ENCODE measurements around the gene DYSF.

The DYSF gene

GRCh38 chr2:71697106-71698004, 244.0 kb downstream of the DYSF start:
- no peak for TF ChIP-seq SP1 (IDR thresholded peaks at IDR 0.05)
- TF ChIP-seq ARNT (IDR thresholded peaks at IDR 0.05), result no peak
- TF ChIP-seq PKNOX1 (IDR thresholded peaks at IDR 0.05), result no peak
- TF ChIP-seq BHLHE40 (IDR thresholded peaks at IDR 0.05; ENCODE audit: borderline replicate concordance), result no peak
- TF ChIP-seq TARDBP (IDR thresholded peaks at IDR 0.05), result no peak
- TF ChIP-seq L3MBTL2 (conservative IDR thresholded peaks at IDR 0.05), result no peak
- no peak for TF ChIP-seq HDGF (IDR thresholded peaks at IDR 0.05; ENCODE audit: borderline replicate concordance)
- TF ChIP-seq CTBP1 (IDR thresholded peaks at IDR 0.05; ENCODE audit: borderline replicate concordance), result no peak
- TF ChIP-seq FOXM1 (IDR thresholded peaks at IDR 0.05; ENCODE audit: borderline replicate concordance), result no peak
- ChIA-PET CTCF (interaction anchor here (0.6 kb wide), 1 partner anchor 102 kb away, joined by 6 read pairs; no protein-coding TSS in a partner anchor), POLR2A (no interaction called here)
- DNase-seq (ENCODE audit: extremely low spot score), result no peak

GRCh38 chr2:71699428-71699827, 246.1 kb downstream of the DYSF start:
- no peak for DNase-seq (ENCODE audit: extremely low spot score)
- POLR2A ChIA-PET, result no interaction called here
- TF ChIP-seq ARNT (IDR thresholded peaks at IDR 0.05), result no peak
- TF ChIP-seq HDGF (IDR thresholded peaks at IDR 0.05; ENCODE audit: borderline replicate concordance), result no peak
- no peak for TF ChIP-seq L3MBTL2 (conservative IDR thresholded peaks at IDR 0.05)
- no peak for TF ChIP-seq NFRKB (IDR thresholded peaks at IDR 0.05)
- TF ChIP-seq ZNF384 (IDR thresholded peaks at IDR 0.05), result no peak
- TF ChIP-seq FOXM1 (IDR thresholded peaks at IDR 0.05; ENCODE audit: borderline replicate concordance), result no peak
- TF ChIP-seq SP1 (IDR thresholded peaks at IDR 0.05), result no peak
- no peak for TF ChIP-seq TARDBP (IDR thresholded peaks at IDR 0.05)
- no peak for TF ChIP-seq SUZ12 (IDR thresholded peaks at IDR 0.05)
- no peak for TF ChIP-seq ELF4 (IDR thresholded peaks at IDR 0.05)
- TF ChIP-seq FOXK2 (IDR thresholded peaks at IDR 0.05), result no peak
- no peak for TF ChIP-seq PKNOX1 (IDR thresholded peaks at IDR 0.05)
- TF ChIP-seq BHLHE40 (IDR thresholded peaks at IDR 0.05; ENCODE audit: borderline replicate concordance), result no peak
- TF ChIP-seq FOXA1 (IDR thresholded peaks at IDR 0.05), result no peak
- no peak for TF ChIP-seq CTBP1 (IDR thresholded peaks at IDR 0.05; ENCODE audit: borderline replicate concordance)
- no peak for TF ChIP-seq LEF1 (IDR thresholded peaks at IDR 0.05; ENCODE audit: borderline replicate concordance)
- CTCF ChIA-PET, result interaction anchor here (1.0 kb wide), 1 partner anchor 99 kb away, joined by 3 read pairs; no protein-coding TSS in a partner anchor

- TF ChIP-seq FOXA1 (IDR thresholded peaks at IDR 0.05) (no peak), BHLHE40 (IDR thresholded peaks at IDR 0.05; ENCODE audit: borderline replicate concordance) (no peak), SUZ12 (IDR thresholded peaks at IDR 0.05) (no peak), FOXK2 (IDR thresholded peaks at IDR 0.05) (no peak), PKNOX1 (IDR thresholded peaks at IDR 0.05) (no peak), CTBP1 (IDR thresholded peaks at IDR 0.05; ENCODE audit: borderline replicate concordance) (no peak), LEF1 (IDR thresholded peaks at IDR 0.05; ENCODE audit: borderline replicate concordance) (no peak), L3MBTL2 (conservative IDR thresholded peaks at IDR 0.05) (no peak), ARNT (IDR thresholded peaks at IDR 0.05) (no peak), NFRKB (IDR thresholded peaks at IDR 0.05) (no peak), HDGF (IDR thresholded peaks at IDR 0.05; ENCODE audit: borderline replicate concordance) (no peak), FOXM1 (IDR thresholded peaks at IDR 0.05; ENCODE audit: borderline replicate concordance) (no peak), SP1 (IDR thresholded peaks at IDR 0.05) (no peak), ZNF384 (IDR thresholded peaks at IDR 0.05) (no peak)
- no peak for DNase-seq (ENCODE audit: extremely low spot score)
- CTCF ChIA-PET, result interaction anchor here (0.6 to 1.0 kb wide), 2 partner anchors 98 to 109 kb away, joined by 3 read pairs; no protein-coding TSS in a partner anchor
- POLR2A ChIA-PET, result no interaction called here
These were observed 246.8 kb downstream of the DYSF start for GRCh38 chr2:71700041-71700657.

GRCh38 chr2:71700658-71701397, 247.5 kb downstream of the DYSF start:
- no peak for DNase-seq (ENCODE audit: extremely low spot score)
- no peak for TF ChIP-seq CTBP1 (IDR thresholded peaks at IDR 0.05; ENCODE audit: borderline replicate concordance)
- TF ChIP-seq LEF1 (IDR thresholded peaks at IDR 0.05; ENCODE audit: borderline replicate concordance), result no peak
- no peak for TF ChIP-seq BHLHE40 (IDR thresholded peaks at IDR 0.05; ENCODE audit: borderline replicate concordance)
- no peak for TF ChIP-seq NFRKB (IDR thresholded peaks at IDR 0.05)
- no peak for TF ChIP-seq ARNT (IDR thresholded peaks at IDR 0.05)
- TF ChIP-seq TARDBP (IDR thresholded peaks at IDR 0.05), result no peak
- no peak for TF ChIP-seq FOXM1 (IDR thresholded peaks at IDR 0.05; ENCODE audit: borderline replicate concordance)
- no peak for TF ChIP-seq ZNF384 (IDR thresholded peaks at IDR 0.05)
- TF ChIP-seq ELF4 (IDR thresholded peaks at IDR 0.05), result no peak
- no peak for TF ChIP-seq SP1 (IDR thresholded peaks at IDR 0.05)
- TF ChIP-seq HDGF (IDR thresholded peaks at IDR 0.05; ENCODE audit: borderline replicate concordance), result no peak
- TF ChIP-seq FOXA1 (IDR thresholded peaks at IDR 0.05), result no peak
- no peak for TF ChIP-seq FOXK2 (IDR thresholded peaks at IDR 0.05)
- no peak for TF ChIP-seq L3MBTL2 (conservative IDR thresholded peaks at IDR 0.05)
- no peak for TF ChIP-seq PKNOX1 (IDR thresholded peaks at IDR 0.05)
- no peak for TF ChIP-seq SUZ12 (IDR thresholded peaks at IDR 0.05)
- CTCF ChIA-PET, result interaction anchor here (0.6 to 1.0 kb wide), 2 partner anchors 97 to 110 kb away, joined by 3 read pairs; no protein-coding TSS in a partner anchor
- POLR2A ChIA-PET, result no interaction called here
